NCI-H460 (cell line): ENCODE measurements around the gene FAM83E. TPM values are rescaled to one million over a fixed set of nuclear protein-coding genes. Genes with fewer than 3 reads are reported as not detected.
"Not testable (repeated sequence)": the region's sequence is repeated elsewhere in the genome, so short reads cannot be mapped to it uniquely, and the experiment has no call there.

Experiments
- DNase-seq: peaks from one replicate; pipeline ENCODE4 v3.0.0-alpha.2; 2016; ENCODE audit warnings: low read depth; ENCODE audit errors: extremely low read depth
- total RNA-seq: library from RNA; depleted of rRNA; stranded (reverse); fragments of >200 nt; shearing (Covaris generic); gene quantifications from 2 replicates; pipeline ENCODE4 v1.2.3, GENCODE V29; 2014; rRNA removed

Gene FAM83E
- total RNA-seq, 1 experiment from 2014 or later = 0.57 TPM

GRCh38 chr19:48588670-48589401, 26.0 kb downstream of the FAM83E start:
- DNase-seq = peak; percentile 82

- no peak for DNase-seq
Measured at GRCh38 chr19:48587387-48587786, 27.5 kb downstream of the FAM83E start.

- DNase-seq = no peak
Measured at GRCh38 chr19:48582168-48582567, 32.7 kb downstream of the FAM83E start.

- DNase-seq = no peak
Measured at GRCh38 chr19:48578891-48579290, 36.0 kb downstream of the FAM83E start.

- DNase-seq = not testable (repeated sequence)
Measured at GRCh38 chr19:48577908-48578307, 37.0 kb downstream of the FAM83E start.

GRCh38 chr19:48575931-48576622, 38.8 kb downstream of the FAM83E start:
- DNase-seq = no peak

- DNase-seq = no peak
Measured at GRCh38 chr19:48573163-48573505, 41.7 kb downstream of the FAM83E start.

GRCh38 chr19:48571378-48572162, 43.3 kb downstream of the FAM83E start:
- DNase-seq = no peak

- no peak for DNase-seq
Measured at GRCh38 chr19:48569814-48570213, 45.1 kb downstream of the FAM83E start.

- DNase-seq = peak; percentile 79
Measured at GRCh38 chr19:48568345-48568886, 46.5 kb downstream of the FAM83E start.

GRCh38 chr19:48565090-48565489, 49.8 kb downstream of the FAM83E start:
- DNase-seq = no peak

Other genes with a start within 250 kb of the FAM83E start
- 78.2 and 78.7 TPM in 2 replicates for gene KDELR1, start 223.5 kb downstream of the FAM83E start, total RNA-seq
- gene GRIN2D, start 221.4 kb downstream of the FAM83E start, total RNA-seq = 0.25 and 0.40 TPM in 2 replicates
- gene GRWD1, start 169.1 kb downstream of the FAM83E start, total RNA-seq = 19.3 and 26.3 TPM in 2 replicates
- gene KCNJ14, start 159.5 kb downstream of the FAM83E start, total RNA-seq = 1.8 and 2.0 TPM in 2 replicates
- 22.2 and 26.3 TPM in 2 replicates for gene CYTH2, start 145.7 kb downstream of the FAM83E start, total RNA-seq
- 0.05 TPM in 1 of 2 replicates, not detected in the other for gene LMTK3, start 103.2 kb downstream of the FAM83E start, total RNA-seq
- 0.12 TPM in 1 of 2 replicates, not detected in the other for gene SULT2B1, start 62.9 kb downstream of the FAM83E start, total RNA-seq
- not detected in 2 replicates for gene SPACA4, start 8.3 kb downstream of the FAM83E start, total RNA-seq
- gene RPL18, start 4.1 kb upstream of the FAM83E start, total RNA-seq = 1,411 and 1,488 TPM in 2 replicates
- 6.7 and 6.9 TPM in 2 replicates for gene SPHK2, start 4.4 kb upstream of the FAM83E start, total RNA-seq
- 3.0 and 3.5 TPM in 2 replicates for gene DBP, start 22.3 kb upstream of the FAM83E start, total RNA-seq
- 3.3 and 4.3 TPM in 2 replicates for gene CA11, start 31.1 kb upstream of the FAM83E start, total RNA-seq
- not detected in 2 replicates for gene NTN5, start 57.9 kb upstream of the FAM83E start, total RNA-seq
- not detected in 2 replicates for gene FUT2, start 80.9 kb upstream of the FAM83E start, total RNA-seq
- 0.32 and 0.43 TPM in 2 replicates for gene MAMSTR, start 104.6 kb upstream of the FAM83E start, total RNA-seq
- gene RASIP1, start 125.5 kb upstream of the FAM83E start, total RNA-seq = 0.43 and 0.50 TPM in 2 replicates
- 0.15 and 0.52 TPM in 2 replicates for gene IZUMO1, start 131.8 kb upstream of the FAM83E start, total RNA-seq
- 1.6 and 2.3 TPM in 2 replicates for gene FUT1, start 137.6 kb upstream of the FAM83E start, total RNA-seq
- gene FGF21, start 140.4 kb upstream of the FAM83E start, total RNA-seq = not detected in 2 replicates
- gene BCAT2, start 196.0 kb upstream of the FAM83E start, total RNA-seq = 27.6 and 31.2 TPM in 2 replicates
- gene HSD17B14, start 221.4 kb upstream of the FAM83E start, total RNA-seq = 1.6 and 2.0 TPM in 2 replicates